ENCODE results near the gene STK10. TPM values are rescaled to one million over a fixed set of nuclear protein-coding genes. Genes with fewer than 3 reads are reported as not detected.

The STK10 gene
- total RNA-seq, 1 donor from 2014 or later, result 60.2 TPM

DNA sequence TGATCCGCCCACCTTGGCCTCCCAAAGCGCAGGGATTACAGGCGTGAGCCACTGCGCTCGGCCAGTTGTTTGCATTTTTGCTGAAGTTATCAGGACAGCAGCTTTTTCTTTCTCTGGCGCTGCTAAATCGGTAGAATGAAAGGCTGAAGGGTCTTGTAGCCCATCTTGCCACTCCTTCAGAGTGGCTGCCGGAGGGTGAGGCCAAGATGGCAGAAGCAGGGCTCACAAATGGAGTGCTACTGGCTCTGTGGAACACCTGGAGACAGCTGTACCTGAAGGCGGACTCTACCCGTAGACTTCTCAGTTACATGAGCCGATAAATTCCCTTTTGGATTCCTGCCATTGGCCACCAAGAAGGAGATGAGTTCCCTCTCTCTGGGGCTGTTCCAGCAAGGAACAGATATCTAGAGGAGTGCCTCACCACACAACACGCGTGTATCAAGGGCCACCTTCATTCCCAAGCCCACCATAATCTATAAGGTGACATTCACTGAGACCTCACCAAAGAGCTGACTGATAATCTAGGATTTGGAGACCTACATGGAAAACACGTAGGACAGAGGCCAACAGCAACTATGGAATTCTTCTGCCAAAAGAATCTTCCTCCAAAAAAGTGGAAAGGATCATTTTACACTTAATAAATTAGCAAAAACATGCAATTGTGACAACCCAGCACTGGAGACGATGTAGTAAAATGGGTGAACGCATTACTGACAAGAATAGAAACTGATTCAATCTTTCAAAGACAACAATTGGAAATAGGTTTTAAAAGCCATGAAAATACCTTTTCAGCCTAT is 21.8 kb downstream of the STK10 start:
- H4K20me1 ChIP-seq (ENCODE audit: insufficient read depth, low read length), result peaks cover 91% of the 10 kb centered on the region
- DNase-seq (ENCODE audit: low read depth) (no peak), FAIRE-seq (no peak)
- no peak for TF ChIP-seq EZH2 (IDR thresholded peaks at IDR 0.05; ENCODE audit: insufficient read depth, low read length)
- TF ChIP-seq, protein P1, sequence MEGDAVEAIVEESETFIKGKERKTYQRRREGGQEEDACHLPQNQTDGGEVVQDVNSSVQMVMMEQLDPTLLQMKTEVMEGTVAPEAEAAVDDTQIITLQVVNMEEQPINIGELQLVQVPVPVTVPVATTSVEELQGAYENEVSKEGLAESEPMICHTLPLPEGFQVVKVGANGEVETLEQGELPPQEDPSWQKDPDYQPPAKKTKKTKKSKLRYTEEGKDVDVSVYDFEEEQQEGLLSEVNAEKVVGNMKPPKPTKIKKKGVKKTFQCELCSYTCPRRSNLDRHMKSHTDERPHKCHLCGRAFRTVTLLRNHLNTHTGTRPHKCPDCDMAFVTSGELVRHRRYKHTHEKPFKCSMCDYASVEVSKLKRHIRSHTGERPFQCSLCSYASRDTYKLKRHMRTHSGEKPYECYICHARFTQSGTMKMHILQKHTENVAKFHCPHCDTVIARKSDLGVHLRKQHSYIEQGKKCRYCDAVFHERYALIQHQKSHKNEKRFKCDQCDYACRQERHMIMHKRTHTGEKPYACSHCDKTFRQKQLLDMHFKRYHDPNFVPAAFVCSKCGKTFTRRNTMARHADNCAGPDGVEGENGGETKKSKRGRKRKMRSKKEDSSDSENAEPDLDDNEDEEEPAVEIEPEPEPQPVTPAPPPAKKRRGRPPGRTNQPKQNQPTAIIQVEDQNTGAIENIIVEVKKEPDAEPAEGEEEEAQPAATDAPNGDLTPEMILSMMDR (IDR thresholded peaks at IDR 0.05; ENCODE audit: insufficient read depth, low read depth, low read length), result no peak
- Mint-ChIP-seq H3K9me3 (ENCODE audit: unreplicated experiment) (no peaks in the 10 kb centered on the region), H3K27me3 (ENCODE audit: low read depth, unreplicated experiment) (no peaks in the 10 kb centered on the region), H3K4me1 (ENCODE audit: low read depth, unreplicated experiment) (peaks cover 23% of the 10 kb centered on the region), H3K27ac (ENCODE audit: unreplicated experiment) (no peak overlapping the region), H3K4me3 (ENCODE audit: unreplicated experiment) (no peak overlapping the region), H3K36me3 (ENCODE audit: low read depth, unreplicated experiment) (peaks cover 7% of the 10 kb centered on the region)
- no peak overlapping the region for H3K4me3 ChIP-seq (ENCODE audit: insufficient read depth, low read depth, low read length)
- H3K4me2 ChIP-seq (ENCODE audit: low read length), result no peak overlapping the region
- H3K27ac ChIP-seq (ENCODE audit: low read depth, low read length), result no peak overlapping the region
- H3K79me2 ChIP-seq (ENCODE audit: insufficient read depth, low read length), result peaks cover 84% of the 10 kb centered on the region
- H3K36me3 ChIP-seq (ENCODE audit: insufficient read depth, low read length), result no peaks in the 10 kb centered on the region
- peaks cover 9% of the 10 kb centered on the region for H3K4me1 ChIP-seq (ENCODE audit: insufficient read depth, low read length)
- no peaks in the 10 kb centered on the region for H3K27me3 ChIP-seq (ENCODE audit: insufficient read depth, low read length)
- H3K9me3 ChIP-seq (ENCODE audit: insufficient read depth, low read depth, low read length), result no peaks in the 10 kb centered on the region
- no peak overlapping the region for H2AFZ ChIP-seq (ENCODE audit: low read depth, low read length)
- no peak overlapping the region for H3K9ac ChIP-seq (ENCODE audit: low read length)

- no peak for TF ChIP-seq EZH2 (IDR thresholded peaks at IDR 0.05; ENCODE audit: insufficient read depth, low read length)
- TF ChIP-seq, protein P1 (IDR thresholded peaks at IDR 0.05; ENCODE audit: insufficient read depth, low read depth, low read length), result no peak
- no peak overlapping the region for H3K4me3 ChIP-seq (ENCODE audit: insufficient read depth, low read depth, low read length)
- no peak overlapping the region for H3K4me3 Mint-ChIP-seq (ENCODE audit: unreplicated experiment)
- H3K9ac ChIP-seq (ENCODE audit: low read length), result no peak overlapping the region
- H3K36me3 ChIP-seq (ENCODE audit: insufficient read depth, low read length), result no peaks in the 10 kb centered on the region
- H3K36me3 Mint-ChIP-seq (ENCODE audit: low read depth, unreplicated experiment), result peaks cover 10% of the 10 kb centered on the region
- H3K27me3 Mint-ChIP-seq (ENCODE audit: low read depth, unreplicated experiment), result no peaks in the 10 kb centered on the region
- no peak overlapping the region for H2AFZ ChIP-seq (ENCODE audit: low read depth, low read length)
- no peak for DNase-seq (ENCODE audit: low read depth)
- no peaks in the 10 kb centered on the region for H3K27me3 ChIP-seq (ENCODE audit: insufficient read depth, low read length)
- H3K4me2 ChIP-seq (ENCODE audit: low read length), result no peak overlapping the region
- peaks cover 9% of the 10 kb centered on the region for H3K4me1 ChIP-seq (ENCODE audit: insufficient read depth, low read length)
- no peak for FAIRE-seq
- no peaks in the 10 kb centered on the region for H3K9me3 ChIP-seq (ENCODE audit: insufficient read depth, low read depth, low read length)
- peaks cover 83% of the 10 kb centered on the region for H3K79me2 ChIP-seq (ENCODE audit: insufficient read depth, low read length)
- no peak overlapping the region for H3K27ac Mint-ChIP-seq (ENCODE audit: unreplicated experiment)
- no peaks in the 10 kb centered on the region for H3K9me3 Mint-ChIP-seq (ENCODE audit: unreplicated experiment)
- no peak overlapping the region for H3K27ac ChIP-seq (ENCODE audit: low read depth, low read length)
- H3K4me1 Mint-ChIP-seq (ENCODE audit: low read depth, unreplicated experiment), result peaks cover 23% of the 10 kb centered on the region
- H4K20me1 ChIP-seq (ENCODE audit: insufficient read depth, low read length), result peaks cover 89% of the 10 kb centered on the region
These were observed 22.6 kb downstream of the STK10 start for GRCh38 chr5:172165465-172165864.

GRCh38 chr5:172164769-172165212 is 23.2 kb downstream of the STK10 start:
- H3K27ac ChIP-seq (ENCODE audit: low read depth, low read length), result no peak overlapping the region
- H3K4me1 ChIP-seq (ENCODE audit: insufficient read depth, low read length), result peaks cover 9% of the 10 kb centered on the region
- H3K36me3 Mint-ChIP-seq (ENCODE audit: low read depth, unreplicated experiment), result peaks cover 6% of the 10 kb centered on the region
- peak overlapping the region; percentile 45 for H3K4me2 ChIP-seq (ENCODE audit: low read length)
- H3K9me3 Mint-ChIP-seq (ENCODE audit: unreplicated experiment), result no peaks in the 10 kb centered on the region
- no peaks in the 10 kb centered on the region for H3K27me3 ChIP-seq (ENCODE audit: insufficient read depth, low read length)
- no peaks in the 10 kb centered on the region for H3K36me3 ChIP-seq (ENCODE audit: insufficient read depth, low read length)
- H3K79me2 ChIP-seq (ENCODE audit: insufficient read depth, low read length), result peaks cover 79% of the 10 kb centered on the region
- peak; percentile 61 for DNase-seq (ENCODE audit: low read depth)
- peak overlapping the region; percentile 41 for H3K27ac Mint-ChIP-seq (ENCODE audit: unreplicated experiment)
- H3K27me3 Mint-ChIP-seq (ENCODE audit: low read depth, unreplicated experiment), result no peaks in the 10 kb centered on the region
- no peak overlapping the region for H3K4me3 Mint-ChIP-seq (ENCODE audit: unreplicated experiment)
- no peak overlapping the region for H3K4me3 ChIP-seq (ENCODE audit: insufficient read depth, low read depth, low read length)
- no peak overlapping the region for H2AFZ ChIP-seq (ENCODE audit: low read depth, low read length)
- H3K9ac ChIP-seq (ENCODE audit: low read length), result no peak overlapping the region
- H3K4me1 Mint-ChIP-seq (ENCODE audit: low read depth, unreplicated experiment), result peaks cover 23% of the 10 kb centered on the region
- H4K20me1 ChIP-seq (ENCODE audit: insufficient read depth, low read length), result peaks cover 87% of the 10 kb centered on the region
- FAIRE-seq, result no peak
- TF ChIP-seq, protein P1 (IDR thresholded peaks at IDR 0.05; ENCODE audit: insufficient read depth, low read depth, low read length), result no peak
- no peak for TF ChIP-seq EZH2 (IDR thresholded peaks at IDR 0.05; ENCODE audit: insufficient read depth, low read length)
- no peaks in the 10 kb centered on the region for H3K9me3 ChIP-seq (ENCODE audit: insufficient read depth, low read depth, low read length)
